T follicular helper cell (primary cell): ENCODE data around the gene LPP.
A peak's percentile ranks its signal among the peaks of the same experiment; 100 is the strongest.

ENCODE experiments used
- DNase-seq: peaks from one replicate; pipeline ENCODE4 v3.0.0-alpha.2; 2020; ENCODE audit warnings: low read depth

LPP gene

GRCh38 chr3:188170461-188171459 lies 16.8 kb downstream of the LPP start:
- peak; percentile 3 for DNase-seq

GRCh38 chr3:188171682-188172467 lies 17.9 kb downstream of the LPP start:
- DNase-seq: no peak

GRCh38 chr3:188174317-188175044 lies 20.5 kb downstream of the LPP start:
- DNase-seq: no peak

GRCh38 chr3:188176476-188176875 lies 22.5 kb downstream of the LPP start:
- no peak for DNase-seq

GRCh38 chr3:188176884-188177283 lies 22.9 kb downstream of the LPP start:
- DNase-seq: no peak

GRCh38 chr3:188177721-188178120 lies 23.8 kb downstream of the LPP start:
- no peak for DNase-seq

- DNase-seq: no peak
These were observed 24.5 kb downstream of the LPP start for GRCh38 chr3:188178293-188178936.

GRCh38 chr3:188179006-188179966 lies 25.3 kb downstream of the LPP start:
- no peak for DNase-seq

- no peak for DNase-seq
These were observed 26.2 kb downstream of the LPP start for GRCh38 chr3:188180114-188180513.

- no peak for DNase-seq
These were observed 29.5 kb downstream of the LPP start for GRCh38 chr3:188183452-188183851.

DNA sequence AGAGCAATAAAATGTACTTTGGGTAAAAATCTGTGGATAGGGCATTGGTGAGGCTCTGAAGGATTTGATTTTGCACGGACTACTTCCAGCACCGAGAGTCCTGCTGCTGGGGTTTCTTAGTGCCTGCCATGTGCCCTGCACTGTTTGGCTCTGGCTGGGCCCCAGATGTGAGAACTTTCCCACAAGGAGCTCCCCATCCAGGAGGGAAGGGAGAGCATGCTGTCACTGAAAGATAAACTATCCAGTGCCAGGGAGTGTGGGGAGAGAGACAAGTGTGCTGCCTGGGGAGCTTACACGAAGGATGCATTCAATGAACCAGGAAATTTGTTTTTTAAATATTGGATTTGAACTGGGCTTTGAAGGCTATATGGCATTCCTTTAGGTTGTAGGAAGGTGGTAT lies 30.2 kb downstream of the LPP start:
- DNase-seq: no peak

GRCh38 chr3:188184649-188185048 lies 30.7 kb downstream of the LPP start:
- no peak for DNase-seq

- no peak for DNase-seq
These were observed 31.8 kb downstream of the LPP start for GRCh38 chr3:188185717-188186251.

DNA sequence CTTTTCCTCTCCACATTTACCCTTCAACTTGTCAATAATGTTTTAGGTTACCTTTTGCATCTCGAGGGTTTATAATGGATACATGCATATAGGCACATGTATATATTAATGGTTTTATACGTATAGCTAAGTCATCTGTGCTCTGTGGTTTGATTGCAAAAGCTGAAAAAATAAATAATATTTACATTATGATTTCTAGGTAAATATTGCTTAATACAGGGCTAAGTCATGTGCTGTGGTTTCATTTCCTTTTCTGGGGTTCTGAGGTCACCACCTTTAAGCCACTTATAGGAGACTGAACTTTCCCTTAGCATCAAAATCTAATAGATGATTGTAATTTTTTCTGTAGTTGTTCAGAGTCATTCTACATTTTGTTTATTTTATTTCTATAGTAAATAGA lies 33.1 kb downstream of the LPP start:
- no peak for DNase-seq

DNA sequence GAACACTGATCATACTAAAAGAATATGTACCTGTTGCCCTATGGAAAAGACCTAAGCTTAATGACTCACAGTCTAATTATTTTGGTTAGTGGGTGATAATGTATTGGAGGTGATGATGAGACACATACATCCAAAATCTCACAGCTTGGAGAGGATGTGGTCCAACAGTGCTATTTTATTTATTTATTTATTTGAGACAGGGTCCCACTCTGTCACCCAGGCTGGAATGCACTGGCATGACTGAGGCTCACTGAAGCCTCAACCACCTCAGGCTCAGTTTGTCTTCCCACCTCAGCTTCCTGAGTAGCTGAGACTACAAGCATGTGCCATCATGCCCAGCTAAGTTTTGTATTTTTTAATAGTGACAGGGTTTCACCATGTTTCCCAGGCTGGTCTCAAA lies 35.0 kb downstream of the LPP start:
- DNase-seq: no peak

GRCh38 chr3:188191460-188191859 lies 37.5 kb downstream of the LPP start:
- no peak for DNase-seq

- DNase-seq: no peak
These were observed 38.1 kb downstream of the LPP start for GRCh38 chr3:188192034-188192433.

DNA sequence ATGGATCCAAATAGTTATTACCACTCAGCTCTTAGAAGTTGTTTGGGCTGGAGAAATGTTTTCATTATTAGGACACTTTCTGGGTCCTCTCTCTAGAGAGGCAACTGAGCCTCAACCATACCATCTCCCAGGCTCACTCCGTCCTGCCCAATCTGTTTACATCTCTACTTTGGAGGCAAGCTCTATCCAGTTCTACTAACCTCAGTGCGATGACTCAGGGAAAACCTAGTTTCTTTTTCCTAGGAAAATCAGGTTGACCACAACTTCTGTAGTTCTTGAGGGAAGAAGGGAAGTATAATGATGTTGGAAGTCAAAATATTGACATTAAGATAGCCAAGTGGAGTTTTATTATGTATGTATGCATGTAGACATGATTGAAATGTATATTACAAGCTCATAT lies 40.4 kb downstream of the LPP start:
- DNase-seq: no peak

DNA sequence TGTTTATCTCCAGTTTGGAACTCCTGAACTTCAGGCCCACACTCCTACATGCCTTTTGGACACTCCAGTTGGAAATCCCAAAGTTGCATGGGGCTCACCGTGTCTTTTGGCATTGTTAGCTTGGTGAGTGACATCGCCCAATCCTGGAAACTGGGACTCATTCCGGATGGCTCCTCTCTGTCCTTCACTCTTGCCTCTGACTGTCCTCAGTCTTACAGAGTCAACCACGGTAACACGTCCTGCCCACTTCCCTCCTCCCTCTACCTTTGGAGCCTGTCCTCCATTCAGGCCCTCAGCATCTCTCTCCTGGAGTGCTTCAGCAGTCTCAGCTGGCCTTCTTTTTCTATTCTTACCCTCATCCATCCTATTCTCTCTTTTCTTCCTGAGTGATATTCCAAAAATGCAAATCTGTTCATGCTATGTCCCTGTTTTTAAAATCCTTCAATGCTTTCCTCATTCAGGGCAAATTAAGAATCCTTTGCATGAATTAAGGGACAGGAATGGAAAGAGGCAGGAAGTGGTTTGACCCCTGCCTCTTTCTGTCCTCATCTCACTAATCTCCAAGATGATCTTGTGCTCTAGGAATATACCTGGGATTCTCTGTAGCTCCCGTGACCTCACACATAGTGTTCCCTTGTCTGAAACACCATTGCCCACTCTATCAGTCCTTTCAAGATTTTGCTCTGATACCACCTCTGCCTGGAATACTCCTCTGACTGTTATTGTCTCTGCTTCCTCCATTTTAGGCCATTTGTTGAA lies 42.5 kb downstream of the LPP start:
- no peak for DNase-seq
